ENCODE measurements around the gene CBS.
"Not testable (repeated sequence)": the region's sequence is repeated elsewhere in the genome, so short reads cannot be mapped to it uniquely, and the experiment has no call there.

DNA sequence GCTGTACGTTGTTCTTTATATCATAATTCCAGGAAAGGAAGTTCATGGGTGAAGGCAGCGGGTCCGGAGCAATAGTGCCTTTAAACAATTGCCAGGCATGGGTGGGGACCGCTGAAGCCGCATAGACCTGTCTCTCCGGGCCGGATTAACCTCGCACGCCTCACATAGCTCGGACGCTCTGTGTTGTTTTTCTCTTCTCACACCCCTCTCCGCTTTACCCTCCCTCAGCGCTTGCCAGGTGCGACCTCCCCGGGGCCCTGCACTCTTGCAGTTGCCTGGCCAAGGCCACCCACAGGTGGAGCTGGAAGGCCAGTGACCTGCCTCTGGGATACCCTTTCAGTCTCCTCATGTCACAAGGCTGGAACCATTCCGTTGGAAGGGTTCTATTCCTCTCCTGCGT, 32.5 kb upstream of the CBS start:
- TF ChIP-seq, protein P1, sequence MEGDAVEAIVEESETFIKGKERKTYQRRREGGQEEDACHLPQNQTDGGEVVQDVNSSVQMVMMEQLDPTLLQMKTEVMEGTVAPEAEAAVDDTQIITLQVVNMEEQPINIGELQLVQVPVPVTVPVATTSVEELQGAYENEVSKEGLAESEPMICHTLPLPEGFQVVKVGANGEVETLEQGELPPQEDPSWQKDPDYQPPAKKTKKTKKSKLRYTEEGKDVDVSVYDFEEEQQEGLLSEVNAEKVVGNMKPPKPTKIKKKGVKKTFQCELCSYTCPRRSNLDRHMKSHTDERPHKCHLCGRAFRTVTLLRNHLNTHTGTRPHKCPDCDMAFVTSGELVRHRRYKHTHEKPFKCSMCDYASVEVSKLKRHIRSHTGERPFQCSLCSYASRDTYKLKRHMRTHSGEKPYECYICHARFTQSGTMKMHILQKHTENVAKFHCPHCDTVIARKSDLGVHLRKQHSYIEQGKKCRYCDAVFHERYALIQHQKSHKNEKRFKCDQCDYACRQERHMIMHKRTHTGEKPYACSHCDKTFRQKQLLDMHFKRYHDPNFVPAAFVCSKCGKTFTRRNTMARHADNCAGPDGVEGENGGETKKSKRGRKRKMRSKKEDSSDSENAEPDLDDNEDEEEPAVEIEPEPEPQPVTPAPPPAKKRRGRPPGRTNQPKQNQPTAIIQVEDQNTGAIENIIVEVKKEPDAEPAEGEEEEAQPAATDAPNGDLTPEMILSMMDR (IDR thresholded peaks at IDR 0.05; ENCODE audit: low read length), result not testable (repeated sequence)
- TF ChIP-seq EZH2phosphoT487 (IDR thresholded peaks at IDR 0.05; ENCODE audit: low read length), result not testable (repeated sequence)
